Uterus (tissue), 2 donors: ENCODE results near the gene CNTNAP5.

Experiments used
- CTCF ChIP-seq, 4 experiments: fragments of 200-600 bp in 2 of 4; fragments of 450-650 bp in 2 of 4; sonication (generic) in 2 of 4; IDR thresholded peaks; one replicate each; pipeline ENCODE4 v1.5.1; 2016 to 2019; ENCODE audit warnings: antibody characterized with exemption in 4 of 4, mild to moderate bottlenecking in 2 of 4, moderate library complexity in 1 of 4
- POLR2A ChIP-seq, 2 donors: fragments of 450-650 bp; IDR thresholded peaks; one replicate each; pipeline ENCODE4 v1.6.1; 2016; ENCODE audit warnings: antibody characterized with exemption in 2 of 2, mild to moderate bottlenecking in 1 of 2, moderate library complexity in 1 of 2

DNA sequence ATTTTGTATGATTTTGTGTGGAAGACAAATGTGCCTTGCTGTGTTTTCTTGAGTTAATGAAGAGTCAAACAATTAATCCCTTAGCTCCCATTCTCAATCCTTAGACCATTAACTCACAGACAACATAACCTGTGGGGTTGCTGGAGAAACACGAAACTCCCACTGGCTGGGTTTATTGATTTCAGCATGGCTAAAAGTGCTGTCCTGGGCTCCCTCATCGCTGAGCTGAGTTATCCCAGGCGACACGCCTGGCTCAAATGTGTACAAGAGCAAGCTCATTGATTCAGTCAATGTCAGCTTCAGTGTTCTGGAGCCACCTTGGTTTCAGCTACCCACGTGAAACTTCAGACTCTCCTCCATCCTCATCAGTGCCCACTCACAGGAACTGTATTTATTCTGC is 896.1 kb downstream of the CNTNAP5 start:
- no peak for TF ChIP-seq POLR2A (IDR thresholded peaks at IDR 0.05)
- no peak for TF ChIP-seq CTCF (IDR thresholded peaks at IDR 0.05)
